ENCODE data around the gene ARHGEF19. TPM values are rescaled to one million over a fixed set of nuclear protein-coding genes. Genes with fewer than 3 reads are reported as not detected.
"Not testable (repeated sequence)": the region's sequence is repeated elsewhere in the genome, so short reads cannot be mapped to it uniquely, and the experiment has no call there.

The ARHGEF19 gene
- polyA plus RNA-seq, 1 experiment = 11.6 TPM

DNA sequence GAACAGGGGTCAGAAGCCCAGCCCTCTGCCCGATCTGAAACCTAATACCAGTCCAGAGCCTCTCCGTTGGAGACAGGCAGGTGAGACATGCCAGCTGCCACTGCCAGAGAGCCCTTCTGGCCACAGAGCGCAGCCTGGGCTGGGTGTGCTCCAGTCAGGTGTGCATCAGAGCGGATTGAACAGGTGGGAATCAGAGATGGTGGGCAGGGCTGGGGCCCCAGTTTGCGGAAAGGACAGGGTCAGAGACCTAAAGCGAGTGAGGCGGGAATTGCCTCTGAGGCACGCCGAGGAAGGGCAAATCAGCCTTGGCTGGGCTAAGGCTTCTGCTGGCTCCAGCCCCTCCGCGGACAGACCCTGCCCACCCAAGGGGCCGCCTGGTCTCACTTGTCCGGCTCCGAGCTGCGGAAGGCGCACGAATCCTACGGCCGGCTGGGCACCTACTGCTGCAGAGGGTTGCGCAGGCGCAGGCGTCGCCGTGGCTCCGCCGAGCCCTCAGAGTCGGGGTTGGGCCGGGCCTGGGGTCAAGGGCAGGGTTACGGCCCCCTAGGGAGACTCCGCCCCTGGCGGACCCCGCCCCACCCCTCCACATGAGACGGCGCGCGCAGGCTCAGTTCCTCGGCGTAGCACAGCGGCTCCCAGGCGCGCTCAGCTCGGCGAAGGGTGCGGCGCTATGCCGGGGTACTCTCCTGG, 14.2 kb upstream of the ARHGEF19 start:
- no peak for DNase-seq (ENCODE audit: low read depth)
- POLR2A ChIA-PET = no interaction called here
- TF ChIP-seq, protein P1, sequence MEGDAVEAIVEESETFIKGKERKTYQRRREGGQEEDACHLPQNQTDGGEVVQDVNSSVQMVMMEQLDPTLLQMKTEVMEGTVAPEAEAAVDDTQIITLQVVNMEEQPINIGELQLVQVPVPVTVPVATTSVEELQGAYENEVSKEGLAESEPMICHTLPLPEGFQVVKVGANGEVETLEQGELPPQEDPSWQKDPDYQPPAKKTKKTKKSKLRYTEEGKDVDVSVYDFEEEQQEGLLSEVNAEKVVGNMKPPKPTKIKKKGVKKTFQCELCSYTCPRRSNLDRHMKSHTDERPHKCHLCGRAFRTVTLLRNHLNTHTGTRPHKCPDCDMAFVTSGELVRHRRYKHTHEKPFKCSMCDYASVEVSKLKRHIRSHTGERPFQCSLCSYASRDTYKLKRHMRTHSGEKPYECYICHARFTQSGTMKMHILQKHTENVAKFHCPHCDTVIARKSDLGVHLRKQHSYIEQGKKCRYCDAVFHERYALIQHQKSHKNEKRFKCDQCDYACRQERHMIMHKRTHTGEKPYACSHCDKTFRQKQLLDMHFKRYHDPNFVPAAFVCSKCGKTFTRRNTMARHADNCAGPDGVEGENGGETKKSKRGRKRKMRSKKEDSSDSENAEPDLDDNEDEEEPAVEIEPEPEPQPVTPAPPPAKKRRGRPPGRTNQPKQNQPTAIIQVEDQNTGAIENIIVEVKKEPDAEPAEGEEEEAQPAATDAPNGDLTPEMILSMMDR (IDR thresholded peaks at IDR 0.05; ENCODE audit: insufficient read depth, low read depth, low read length) = no peak
- CTCF ChIA-PET = interaction anchor here (0.9 to 1.2 kb wide), 2 partner anchors 144 kb away, joined by 3 read pairs; no protein-coding TSS in a partner anchor
- peak overlapping the region; percentile 24; the same call in 1 of the 2 replicates for H3K4me3 ChIP-seq (ENCODE audit: low read depth, low read length)
- H3K27me3 ChIP-seq (ENCODE audit: control insufficient read depth, insufficient read depth, low read length) = peaks cover 16% of the 10 kb centered on the region
- no peaks in the 10 kb centered on the region for H3K36me3 ChIP-seq (ENCODE audit: control insufficient read depth, insufficient read depth, low read length)

DNA sequence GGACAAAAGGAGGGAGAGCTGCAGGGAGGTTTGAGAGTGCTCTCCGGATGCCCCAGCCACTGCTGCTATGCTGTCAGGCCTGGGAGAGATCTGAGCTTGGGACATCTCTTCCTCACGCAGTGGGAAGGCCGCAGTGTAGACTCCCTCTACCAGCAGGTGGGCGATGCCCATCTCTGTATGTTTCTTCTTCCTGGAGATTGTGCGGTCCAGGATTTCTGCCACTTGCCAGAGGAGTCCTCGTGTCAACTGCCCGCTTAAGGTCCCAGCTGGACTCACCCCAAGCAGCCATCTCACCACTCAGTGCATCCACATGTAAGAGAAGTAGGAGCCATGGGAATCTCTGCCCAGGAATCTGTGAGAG, 13.7 kb upstream of the ARHGEF19 start:
- Histone ChIP-seq H3K36me3 (ENCODE audit: control insufficient read depth, insufficient read depth, low read length) (no peaks in the 10 kb centered on the region), H3K4me3 (ENCODE audit: low read depth, low read length) (no peak overlapping the region), H3K27me3 (ENCODE audit: control insufficient read depth, insufficient read depth, low read length) (peaks cover 16% of the 10 kb centered on the region)
- TF ChIP-seq, protein P1 (IDR thresholded peaks at IDR 0.05; ENCODE audit: insufficient read depth, low read depth, low read length) = no peak
- no peak for DNase-seq (ENCODE audit: low read depth)
- POLR2A ChIA-PET = no interaction called here
- CTCF ChIA-PET = interaction anchor here (0.7 to 0.9 kb wide), 2 partner anchors 12 to 144 kb away, joined by 3 read pairs; no protein-coding TSS in a partner anchor

DNA sequence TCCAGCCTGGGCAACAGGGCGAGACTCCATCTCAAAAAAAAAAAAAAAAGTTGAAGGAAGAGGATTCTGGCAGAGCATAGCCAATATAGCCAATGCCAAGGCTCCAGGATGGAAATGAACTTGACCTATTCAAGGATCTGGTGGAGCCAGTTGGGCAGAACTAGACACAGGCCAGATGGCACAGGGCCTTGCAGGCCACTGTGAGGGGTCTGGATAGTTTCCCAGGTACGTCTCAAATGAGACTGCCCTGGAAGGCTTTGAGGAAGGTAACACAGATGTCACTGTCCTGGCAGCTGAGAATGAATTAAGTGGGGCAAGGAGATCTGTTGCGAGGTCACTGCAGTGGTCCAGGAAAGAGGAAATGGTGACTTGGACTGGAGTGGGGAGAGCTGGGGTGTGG, 12.0 kb upstream of the ARHGEF19 start:
- no peaks in the 10 kb centered on the region for H3K36me3 ChIP-seq (ENCODE audit: control insufficient read depth, insufficient read depth, low read length)
- no peak for DNase-seq (ENCODE audit: low read depth)
- ChIA-PET CTCF (interaction anchor here (1.5 kb wide), 1 partner anchor 142 kb away, joined by 3 read pairs; no protein-coding TSS in a partner anchor), POLR2A (no interaction called here)
- H3K27me3 ChIP-seq (ENCODE audit: control insufficient read depth, insufficient read depth, low read length) = peaks cover 16% of the 10 kb centered on the region
- H3K4me3 ChIP-seq (ENCODE audit: low read depth, low read length) = no peak overlapping the region
- TF ChIP-seq, protein P1 (IDR thresholded peaks at IDR 0.05; ENCODE audit: insufficient read depth, low read depth, low read length) = no peak

DNA sequence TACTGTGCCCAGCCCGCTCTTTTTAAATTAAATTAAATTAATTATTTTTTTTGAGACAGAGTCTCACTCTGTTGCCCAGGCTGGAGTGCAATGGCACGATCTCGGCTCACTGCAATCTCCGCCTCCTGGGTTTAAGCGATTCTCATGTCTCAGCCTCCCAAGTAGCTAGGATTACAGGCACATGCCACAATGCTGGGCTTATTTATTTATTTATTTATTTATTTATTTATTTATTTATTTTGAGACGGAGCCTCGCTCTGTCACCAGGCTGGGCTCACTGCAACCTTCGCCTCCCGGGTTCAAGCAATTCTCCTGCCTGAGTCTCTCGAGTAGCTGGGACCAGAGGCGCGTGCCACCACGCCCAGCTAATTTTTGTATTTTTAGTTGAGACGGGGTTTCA, 10.3 kb upstream of the ARHGEF19 start:
- POLR2A ChIA-PET = not testable (repeated sequence)

DNA sequence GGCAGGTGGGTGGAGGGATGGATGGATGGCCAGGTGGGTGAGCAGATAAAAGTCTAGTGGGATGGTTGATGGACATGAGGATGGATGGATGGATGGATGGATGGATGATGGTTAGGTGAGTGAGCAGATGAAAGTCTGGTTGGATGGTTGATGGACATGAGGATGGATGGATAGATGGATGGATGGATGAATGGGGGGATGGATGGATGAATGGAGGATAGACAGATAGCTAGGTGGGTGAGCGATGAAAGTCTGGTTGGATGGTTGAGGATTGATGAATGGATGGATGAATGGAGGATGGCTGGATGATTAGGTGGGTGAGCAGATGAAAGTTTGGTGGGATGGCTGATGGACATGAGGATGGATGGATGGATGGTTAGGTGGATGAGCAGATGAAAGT, 9.0 kb upstream of the ARHGEF19 start:
- no peaks in the 10 kb centered on the region for H3K36me3 ChIP-seq (ENCODE audit: control insufficient read depth, insufficient read depth, low read length)
- DNase-seq (ENCODE audit: low read depth) = no peak
- CTCF ChIA-PET = no interaction called here
- TF ChIP-seq, protein P1 (IDR thresholded peaks at IDR 0.05; ENCODE audit: insufficient read depth, low read depth, low read length) = no peak
- peaks cover 1% of the 10 kb centered on the region for H3K27me3 ChIP-seq (ENCODE audit: control insufficient read depth, insufficient read depth, low read length)
- no peak overlapping the region for H3K4me3 ChIP-seq (ENCODE audit: low read depth, low read length)
- POLR2A ChIA-PET = no interaction called here

More for the DNA sequence above, 10.3 kb upstream of the ARHGEF19 start:
- DNase-seq (ENCODE audit: low read depth); CTCF ChIA-PET; H3K36me3 ChIP-seq (ENCODE audit: control insufficient read depth, insufficient read depth, low read length); H3K4me3 ChIP-seq (ENCODE audit: low read depth, low read length): not testable (repeated sequence)
- peaks cover 11% of the 10 kb centered on the region for H3K27me3 ChIP-seq (ENCODE audit: control insufficient read depth, insufficient read depth, low read length)

Data from BJ (cell line).